NCI-H2196 (cell line): ENCODE data around the gene HDAC5.

Source experiments
- DNase-seq: peaks from one replicate; lab custom pipeline; 2025; ENCODE audit not compliant: unreplicated experiment; lab: John Stamatoyannopoulos, UW

HDAC5 gene

DNA sequence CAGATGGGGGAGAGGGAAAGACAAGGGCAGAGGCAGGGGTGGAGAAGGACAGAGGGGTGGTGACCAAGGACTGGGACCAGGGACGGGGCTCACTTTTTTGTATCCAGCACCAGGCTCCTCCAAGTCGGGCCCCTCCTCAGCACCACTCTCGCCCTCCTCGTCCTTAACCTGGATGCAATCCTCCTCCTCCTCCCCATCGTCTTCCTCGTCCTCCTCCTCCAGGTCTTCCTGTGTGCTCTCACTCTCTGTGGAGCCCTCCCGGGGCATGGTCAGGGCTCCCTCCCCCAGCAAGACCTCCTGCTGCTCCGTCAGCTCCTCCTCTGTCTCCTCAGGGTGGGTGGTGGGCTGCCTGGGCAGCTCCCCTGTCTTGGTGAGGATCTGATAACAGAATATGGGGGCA lies 36.1 kb downstream of the HDAC5 start:
- DNase-seq = no peak

DNA sequence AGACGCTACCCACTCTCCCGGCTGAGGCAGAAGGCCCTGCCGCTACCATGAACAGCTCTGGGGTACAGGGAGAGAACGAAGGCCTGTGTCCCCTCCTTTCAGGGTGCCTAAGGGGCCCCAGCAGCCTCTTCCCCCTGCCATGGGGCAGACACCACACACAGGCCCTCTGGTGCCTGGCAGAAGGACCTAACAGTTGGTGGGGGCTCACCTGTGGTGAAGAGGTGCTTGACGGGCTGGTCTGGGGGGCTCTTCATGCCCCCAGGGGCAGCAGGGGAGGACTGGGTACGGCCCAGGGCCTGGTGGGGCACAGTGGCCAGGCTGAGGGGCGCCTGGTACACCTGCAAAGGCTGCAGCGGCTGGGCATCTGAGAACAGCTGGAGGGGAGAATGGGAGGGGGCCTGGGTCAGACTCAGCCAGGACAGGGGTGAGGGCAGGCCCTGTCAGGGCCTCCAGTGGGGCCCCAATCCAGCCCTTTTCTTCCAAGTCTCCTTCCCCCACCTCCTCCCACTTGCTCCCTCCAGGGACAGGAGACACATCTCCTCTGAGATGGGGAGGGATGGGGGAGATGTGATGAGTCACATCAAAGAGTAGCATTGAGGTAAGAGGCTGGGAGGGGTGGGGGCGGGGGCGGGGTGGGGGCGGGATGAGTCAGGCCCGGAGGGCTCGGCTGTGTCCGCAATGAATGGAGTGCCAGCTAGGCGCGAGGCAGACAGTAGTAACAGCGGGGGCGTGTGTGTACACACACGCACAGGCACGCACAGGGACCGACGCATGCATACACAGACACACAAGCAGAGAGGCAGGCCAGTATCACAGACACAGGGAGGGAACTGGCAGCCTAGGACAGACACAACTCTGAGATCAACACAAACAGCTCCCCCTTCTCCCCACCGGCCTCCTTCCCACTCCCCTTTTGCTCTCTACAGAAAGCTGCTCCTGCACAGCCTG lies 36.8 kb downstream of the HDAC5 start:
- DNase-seq = peak; percentile 51

DNA sequence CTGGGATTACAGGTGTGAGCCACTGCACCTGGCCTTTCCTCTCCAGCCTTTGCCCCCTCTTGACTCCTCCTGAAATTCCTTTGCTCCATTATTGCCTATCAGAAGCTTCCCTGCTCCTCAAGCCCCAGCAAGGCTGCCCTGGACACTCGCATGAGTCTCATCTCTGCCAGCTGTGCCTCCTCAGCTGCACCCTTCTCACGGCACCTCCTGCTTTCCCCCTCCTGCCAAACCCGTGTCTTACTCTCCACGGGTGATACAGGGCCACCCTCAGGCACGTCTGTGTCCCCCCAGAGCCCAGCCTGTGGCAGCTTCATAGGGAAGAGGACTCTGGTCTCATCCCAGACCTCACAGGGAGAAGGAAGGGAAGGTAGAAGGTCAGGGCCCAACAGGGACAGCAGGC lies 37.5 kb downstream of the HDAC5 start:
- DNase-seq = no peak

DNA sequence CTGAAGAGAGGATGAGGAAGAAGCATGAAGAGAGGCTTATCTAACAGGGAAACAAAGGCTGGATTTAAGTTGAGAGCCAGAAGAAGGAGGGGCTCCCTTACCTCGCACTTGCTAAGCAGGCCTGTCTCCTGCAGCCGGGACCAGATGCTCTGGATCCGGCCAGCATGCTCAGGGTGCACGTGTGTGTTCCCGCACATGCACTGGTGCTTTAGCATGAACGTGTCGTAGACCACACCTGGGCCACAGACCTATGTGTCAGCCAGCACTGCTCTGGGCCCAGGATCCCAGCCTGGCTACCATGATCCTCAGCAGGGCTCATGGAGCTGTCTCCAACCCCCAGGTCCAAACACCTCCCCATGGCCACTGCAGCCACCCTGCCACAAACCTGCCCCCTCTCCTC lies 38.5 kb downstream of the HDAC5 start:
- no peak for DNase-seq

DNA sequence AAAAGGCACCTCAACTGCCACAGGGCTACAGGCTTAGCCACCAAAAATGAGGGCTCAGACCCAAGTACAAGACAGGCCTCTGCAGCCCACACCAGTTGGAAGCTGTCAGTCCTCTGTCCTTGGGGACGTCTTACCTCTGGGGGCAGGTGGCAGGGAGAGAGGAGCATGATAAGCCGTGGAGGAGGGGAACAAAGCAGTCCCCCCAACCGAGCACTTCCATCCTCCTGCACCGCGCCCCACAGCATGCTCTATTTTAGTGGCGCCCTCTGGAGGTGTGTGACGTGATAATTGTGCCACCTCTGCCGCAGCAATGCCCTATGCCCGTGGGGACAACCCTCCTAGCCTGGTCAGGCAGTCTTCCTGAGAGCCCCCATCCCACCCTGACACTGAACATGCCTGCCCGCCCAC lies 39.3 kb downstream of the HDAC5 start:
- DNase-seq = peak; percentile 56

DNA sequence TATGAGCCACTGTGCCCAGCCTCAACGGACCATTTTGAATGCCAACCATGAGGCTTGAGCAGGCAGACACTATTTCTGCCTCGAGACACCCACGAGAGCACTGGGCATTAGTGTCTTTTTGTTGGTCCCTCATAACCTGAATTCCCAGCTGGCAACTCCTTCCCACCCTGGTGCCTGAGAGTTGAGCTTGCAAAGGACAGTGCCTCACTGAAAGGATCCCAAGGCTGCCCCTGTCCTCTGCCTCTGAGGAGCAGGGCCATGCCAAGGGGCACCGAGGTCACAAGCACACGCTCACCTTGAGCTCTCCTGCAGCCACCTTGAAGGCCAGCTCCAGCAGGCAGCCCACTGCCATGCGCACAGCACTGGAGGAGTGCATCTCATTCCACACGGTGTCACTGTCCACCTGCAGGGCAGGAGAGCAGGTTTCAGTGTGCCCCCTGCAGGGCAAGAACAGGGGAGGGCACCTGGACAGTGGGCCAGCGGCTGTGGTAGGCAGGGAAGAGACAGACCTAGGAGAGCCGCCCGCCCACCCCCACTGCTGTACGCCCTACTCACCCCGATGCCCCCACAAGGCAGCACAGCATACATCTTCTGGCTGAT lies 40.1 kb downstream of the HDAC5 start:
- peak; percentile 53 for DNase-seq

DNA sequence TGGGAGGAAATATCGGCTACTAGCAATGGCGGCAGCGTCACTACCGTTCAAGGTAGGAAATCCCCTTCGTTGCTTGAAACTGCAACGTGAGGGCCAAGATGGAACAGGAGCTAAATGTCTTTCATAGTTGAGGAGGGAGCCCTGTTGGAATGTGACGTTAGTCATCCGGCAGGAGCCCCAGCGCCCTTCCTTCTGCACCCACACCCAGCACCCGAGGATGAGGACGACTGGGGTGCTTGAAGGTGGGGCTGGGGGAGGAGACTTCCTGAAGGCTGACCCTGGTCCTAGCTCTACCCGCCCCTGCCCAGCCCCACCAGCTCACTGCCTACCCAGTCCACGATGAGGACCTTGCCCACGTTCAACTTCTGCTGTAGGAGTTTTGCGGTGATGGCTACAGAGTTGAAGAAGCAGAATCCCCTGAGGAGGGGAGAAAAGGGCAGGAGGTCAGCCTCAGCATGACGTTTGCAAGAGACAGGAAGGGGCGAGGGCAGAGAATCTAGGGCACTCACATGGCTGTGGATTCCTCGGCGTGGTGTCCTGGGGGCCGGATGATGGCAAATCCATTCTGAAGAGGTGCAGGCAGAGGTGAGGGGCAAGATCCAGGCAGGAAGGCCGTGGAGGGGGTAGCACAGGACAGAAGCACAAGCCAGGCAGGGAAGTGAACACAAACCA lies 41.0 kb downstream of the HDAC5 start:
- DNase-seq = no peak

DNA sequence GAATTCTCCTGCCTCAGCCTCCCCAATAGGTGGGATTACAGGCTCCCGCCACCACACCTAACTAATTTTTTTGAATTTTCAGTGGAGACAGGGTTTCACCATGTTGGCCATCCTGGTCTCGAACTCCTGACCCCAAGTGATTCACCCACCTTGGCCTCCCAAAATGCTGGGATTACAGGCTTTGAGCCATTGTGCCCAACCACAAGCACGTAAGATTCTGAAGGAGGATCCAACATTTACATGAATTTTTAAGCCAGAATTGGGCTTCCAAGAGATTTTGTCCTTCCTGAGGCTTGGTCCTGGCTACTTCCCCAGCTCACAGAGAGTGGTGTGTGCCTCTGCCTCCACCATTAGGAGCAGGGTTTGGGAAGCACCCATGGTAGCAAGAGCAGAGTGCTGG lies 41.8 kb downstream of the HDAC5 start:
- DNase-seq = no peak

DNA sequence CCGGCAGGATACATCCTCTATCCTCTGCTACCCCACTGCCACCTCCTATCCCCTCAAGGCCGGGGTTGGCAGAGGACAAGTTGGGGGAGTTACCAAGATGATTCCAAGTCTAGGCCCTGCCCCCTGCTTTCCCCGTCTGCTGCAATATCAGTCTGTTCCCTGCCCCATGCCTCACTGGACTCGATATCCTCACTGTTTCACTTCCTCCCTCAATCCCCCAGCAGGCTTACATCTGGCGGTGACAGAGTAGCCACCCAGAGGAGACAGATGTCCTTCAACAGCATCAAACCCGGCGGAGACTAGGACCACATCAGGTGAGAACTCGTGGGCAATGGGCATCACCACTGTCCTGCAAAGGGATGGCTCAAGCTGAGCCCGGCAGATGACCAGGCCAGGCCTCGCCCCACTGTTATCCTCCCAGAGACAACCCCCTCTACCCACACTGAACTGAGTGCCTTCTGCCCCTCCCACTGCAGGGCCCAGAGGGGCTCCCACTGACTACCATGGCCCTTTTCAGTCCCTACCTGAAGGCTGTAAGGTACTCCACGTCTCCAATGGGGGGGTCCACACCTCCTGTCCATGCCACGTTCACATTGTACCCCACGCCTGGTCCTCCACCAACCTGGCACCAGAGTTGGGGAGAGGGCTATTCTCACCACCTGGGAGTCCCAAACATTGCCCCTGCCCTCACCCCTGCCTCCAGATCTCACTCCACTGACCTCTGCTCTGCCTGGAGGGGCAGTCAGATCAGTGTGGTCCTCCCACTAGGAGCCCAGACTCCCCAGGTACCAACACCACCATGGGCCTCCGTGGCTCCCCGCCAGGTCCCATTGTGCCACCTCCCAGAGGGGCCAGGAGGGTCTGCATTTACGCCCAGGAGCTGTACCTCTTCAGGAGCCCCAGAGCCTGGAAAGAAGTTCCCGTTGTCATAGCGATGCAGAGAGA lies 43.3 kb downstream of the HDAC5 start:
- no peak for DNase-seq

DNA sequence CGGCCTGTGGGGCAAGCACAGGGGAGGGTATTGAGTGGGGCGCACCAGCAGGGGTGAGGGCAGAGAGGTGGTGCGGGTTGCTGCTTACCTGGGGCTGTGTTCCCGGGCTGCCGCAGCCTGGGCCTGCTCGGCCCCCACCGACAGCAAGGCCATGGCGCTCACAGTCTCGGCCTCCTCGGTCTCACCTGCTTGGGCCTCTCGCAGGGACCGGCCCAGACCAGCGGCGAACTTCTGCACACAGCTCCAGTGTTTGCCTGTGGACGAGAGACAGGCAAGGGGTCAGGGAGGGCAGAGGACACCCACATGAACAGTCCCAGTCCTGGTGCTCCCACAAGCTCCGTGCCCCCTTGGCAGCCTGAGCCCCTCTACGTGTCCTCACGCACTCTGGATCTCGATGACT lies 45.0 kb downstream of the HDAC5 start:
- DNase-seq = no peak

DNA sequence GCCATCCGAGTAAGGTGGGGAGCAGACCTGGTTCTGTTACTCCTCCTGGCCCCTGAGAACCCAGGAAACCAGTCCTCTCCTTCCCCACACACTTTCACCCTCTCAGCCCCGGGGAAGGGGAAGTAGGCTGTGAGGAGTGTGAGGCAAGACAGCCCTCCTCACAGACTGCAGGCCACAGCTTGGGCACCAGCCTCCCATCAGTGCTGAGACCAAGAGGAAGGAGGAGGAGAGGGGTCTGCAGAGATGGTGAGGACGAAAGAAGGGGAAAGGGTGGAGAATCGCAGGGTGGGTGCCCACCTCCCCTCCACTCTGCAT lies 45.9 kb downstream of the HDAC5 start:
- no peak for DNase-seq

DNA sequence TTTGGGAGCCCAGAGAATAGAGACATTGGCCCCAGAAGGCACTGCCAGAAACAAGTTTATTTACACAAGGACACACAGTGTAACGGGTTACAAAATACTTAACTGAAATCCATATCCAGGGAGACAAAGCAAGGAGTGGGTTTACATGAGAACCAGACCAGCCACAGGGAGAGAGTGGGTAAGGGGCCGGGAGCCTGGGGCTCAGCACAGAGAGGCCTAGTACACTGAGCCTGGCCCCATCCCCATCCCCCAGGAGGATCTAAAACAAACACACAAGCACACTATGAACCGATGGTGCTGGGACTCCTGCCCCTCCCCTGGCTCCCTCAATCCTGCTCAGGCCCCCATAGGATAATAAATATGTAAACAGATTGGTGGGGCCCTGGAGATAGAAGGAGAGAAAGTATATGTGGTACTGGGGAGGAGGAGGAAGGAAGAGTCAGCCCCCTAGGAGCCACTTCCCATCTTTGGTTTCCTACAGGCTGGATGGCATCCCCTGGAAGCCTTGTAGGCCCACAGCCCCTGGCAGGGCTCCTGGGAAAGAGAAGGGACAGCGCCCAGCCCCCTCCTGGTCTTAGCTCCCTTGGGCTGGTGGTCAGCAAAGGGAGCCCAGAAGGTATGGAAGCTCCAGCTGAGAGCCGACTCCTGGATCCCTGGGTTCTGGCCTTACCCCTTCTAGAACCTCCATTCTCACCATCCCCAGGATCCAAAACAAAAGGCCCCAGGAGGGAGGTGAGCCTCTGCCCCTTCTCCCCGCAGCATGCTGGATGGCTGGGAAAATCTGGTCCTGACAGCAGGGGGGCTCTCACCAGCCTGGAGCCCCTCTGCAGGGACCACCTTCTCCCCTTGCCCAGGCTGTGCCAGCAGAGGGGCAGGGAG lies 46.5 kb downstream of the HDAC5 start:
- no peak for DNase-seq

DNA sequence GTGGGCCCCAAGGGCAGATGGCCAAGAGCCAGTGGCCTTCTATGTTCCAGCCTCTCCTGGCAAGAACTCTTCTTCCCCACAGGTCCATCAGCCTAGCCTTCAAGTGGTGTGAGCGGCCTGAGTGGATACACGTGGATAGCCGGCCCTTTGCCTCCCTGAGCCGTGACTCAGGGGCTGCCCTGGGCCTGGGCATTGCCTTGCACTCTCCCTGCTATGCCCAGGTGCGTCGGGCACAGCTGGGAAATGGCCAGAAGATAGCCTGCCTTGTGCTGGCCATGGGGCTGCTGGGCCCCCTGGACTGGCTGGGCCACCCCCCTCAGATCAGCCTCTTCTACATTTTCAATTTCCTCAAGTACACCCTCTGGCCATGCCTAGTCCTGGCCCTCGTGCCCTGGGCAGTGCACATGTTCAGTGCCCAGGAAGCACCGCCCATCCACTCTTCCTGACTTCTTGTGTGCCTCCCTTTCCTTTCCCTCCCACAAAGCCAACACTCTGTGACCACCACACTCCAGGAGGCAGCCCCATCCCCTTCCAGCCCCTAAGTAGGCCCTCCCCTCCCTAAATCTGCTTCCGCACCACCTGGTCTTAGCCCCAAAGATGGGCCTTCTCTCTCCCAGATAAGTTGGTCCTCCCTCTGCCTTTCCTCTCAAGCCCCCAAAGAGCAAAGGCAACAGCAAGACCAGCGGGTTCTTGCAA lies 47.7 kb downstream of the HDAC5 start:
- DNase-seq = no peak

DNA sequence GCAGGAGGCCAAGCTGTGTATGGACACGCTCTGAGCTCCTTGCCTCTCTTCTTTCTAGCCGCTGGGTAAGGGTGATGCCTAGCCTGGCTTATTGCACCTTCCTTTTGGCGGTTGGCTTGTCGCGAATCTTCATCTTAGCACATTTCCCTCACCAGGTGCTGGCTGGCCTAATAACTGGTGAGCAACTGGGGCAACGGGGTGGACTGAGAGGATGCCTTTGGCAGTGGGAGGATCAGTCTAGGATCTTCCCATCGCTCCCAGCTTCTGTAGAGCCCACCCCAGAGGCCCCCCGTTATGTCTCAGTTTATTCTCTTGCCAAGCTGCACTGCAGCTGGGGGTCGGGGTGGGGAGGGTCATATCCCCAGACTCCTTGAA lies 48.5 kb downstream of the HDAC5 start:
- DNase-seq = no peak

DNA sequence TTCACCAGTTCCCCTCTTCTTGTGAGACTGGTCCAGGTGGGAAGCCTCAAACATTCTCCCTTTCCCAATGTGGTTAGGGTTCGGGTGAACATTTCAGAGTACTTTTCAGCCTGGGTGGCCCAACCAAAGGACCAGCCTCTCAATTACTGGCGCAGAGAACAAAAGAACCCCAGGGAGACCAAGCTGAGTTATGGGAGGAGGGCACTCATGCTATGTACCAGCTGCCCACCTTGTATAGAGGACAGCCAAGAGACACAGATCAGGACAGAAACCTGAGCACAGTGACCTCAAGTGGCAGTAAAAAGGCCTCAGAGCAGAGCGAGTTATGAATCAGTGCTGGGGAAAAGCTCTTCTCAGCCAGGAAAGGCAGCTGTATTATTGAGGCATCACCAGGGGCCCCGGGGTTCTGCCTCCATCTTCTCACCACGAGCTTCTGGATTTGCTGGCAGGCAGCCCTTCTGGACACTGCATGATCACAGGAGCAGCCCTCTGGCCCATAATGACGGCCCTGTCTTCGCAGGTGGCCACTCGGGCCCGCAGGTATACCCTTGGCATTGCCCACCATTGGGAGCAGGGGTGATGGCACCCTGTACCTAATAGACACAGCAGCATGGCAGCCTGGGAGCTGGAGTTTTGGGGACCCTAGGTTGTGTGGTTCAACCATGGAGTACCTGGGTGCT lies 49.1 kb downstream of the HDAC5 start:
- peak; percentile 40 for DNase-seq

DNA sequence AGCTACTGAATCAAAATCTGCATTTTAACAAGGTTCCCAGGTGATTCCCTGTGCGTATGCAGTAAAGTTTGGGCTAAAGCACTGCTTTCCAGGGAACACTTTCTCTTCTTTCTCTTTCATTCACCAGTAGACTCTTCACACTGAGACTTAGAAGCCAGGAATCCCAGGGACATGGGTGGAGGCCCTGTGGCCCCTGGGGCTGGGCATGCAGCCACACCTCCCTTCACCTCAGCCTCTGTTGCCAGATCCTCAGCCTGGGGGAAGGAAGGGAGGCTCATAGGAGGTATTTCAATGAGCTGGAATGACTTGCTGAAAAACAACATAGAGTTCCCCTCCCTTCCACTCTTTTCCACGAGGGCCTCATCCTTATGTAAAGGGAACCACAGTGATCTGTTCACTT lies 51.7 kb downstream of the HDAC5 start:
- no peak for DNase-seq

DNA sequence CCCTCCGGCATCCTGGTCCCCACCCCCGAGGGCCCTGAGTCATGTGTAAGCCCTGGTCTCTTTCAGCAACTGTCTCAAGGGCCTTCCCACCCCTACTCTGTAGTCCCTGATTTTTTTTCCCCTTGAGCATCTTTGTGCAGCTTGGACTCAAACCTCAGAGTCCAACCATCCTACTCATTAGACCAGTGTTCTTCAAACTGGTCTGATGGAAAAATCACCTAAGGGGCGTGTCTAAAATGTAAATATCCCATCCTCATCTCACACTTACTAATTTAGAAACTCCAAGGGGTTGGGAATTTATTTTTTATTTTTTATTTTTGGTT lies 52.3 kb downstream of the HDAC5 start:
- no peak for DNase-seq

DNA sequence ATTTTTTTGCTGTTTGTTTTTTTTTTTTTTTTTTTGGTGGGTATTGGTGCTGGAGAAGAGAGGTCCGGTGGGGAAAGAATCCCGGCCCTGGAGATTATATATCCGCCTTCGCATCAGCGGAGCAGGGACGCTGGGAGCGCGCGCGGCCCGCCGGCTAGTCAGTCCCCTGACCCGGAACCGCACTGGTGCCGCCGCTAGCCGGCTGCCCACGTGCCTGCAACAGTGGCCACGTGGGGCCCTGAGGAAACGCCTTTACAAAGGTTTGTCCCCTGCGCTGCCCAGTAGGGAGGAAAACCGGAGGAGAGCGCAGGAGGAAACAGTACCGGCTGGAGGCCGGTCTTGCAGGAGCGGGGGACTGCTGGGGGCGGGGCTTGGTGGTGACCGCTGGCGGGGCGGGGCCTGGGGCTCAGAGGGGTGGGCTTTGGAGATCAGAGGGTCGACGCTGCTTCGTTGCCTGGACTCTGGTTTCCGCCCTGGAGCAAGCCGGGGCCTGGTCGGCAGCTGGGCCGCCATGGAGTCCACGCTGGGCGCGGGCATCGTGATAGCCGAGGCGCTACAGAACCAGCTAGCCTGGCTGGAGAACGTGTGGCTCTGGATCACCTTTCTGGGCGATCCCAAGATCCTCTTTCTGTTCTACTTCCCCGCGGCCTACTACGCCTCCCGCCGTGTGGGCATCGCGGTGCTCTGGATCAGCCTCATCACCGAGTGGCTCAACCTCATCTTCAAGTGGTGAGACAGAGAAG lies 52.8 kb downstream of the HDAC5 start, which contains the start of gene G6PC3:
G6PC3 (plus strand) TSS at position 281 of the 743 bp plus-strand sequence; CDS start at position 512, 231 bp downstream.
- DNase-seq = peak; percentile 97
